Measurements from ENCODE around the gene CATSPERD. TPM values are rescaled to one million over a fixed set of nuclear protein-coding genes. Genes with fewer than 3 reads are reported as not detected.
A peak's percentile ranks its signal among the peaks of the same experiment; 100 is the strongest.

The CATSPERD gene
- total and polyA plus RNA-seq, 9 of the 15 experiments (the other 6 are each of a cell fraction or from before 2014, with no cell fraction given) = not detected

- TF ChIP-seq, protein P1, sequence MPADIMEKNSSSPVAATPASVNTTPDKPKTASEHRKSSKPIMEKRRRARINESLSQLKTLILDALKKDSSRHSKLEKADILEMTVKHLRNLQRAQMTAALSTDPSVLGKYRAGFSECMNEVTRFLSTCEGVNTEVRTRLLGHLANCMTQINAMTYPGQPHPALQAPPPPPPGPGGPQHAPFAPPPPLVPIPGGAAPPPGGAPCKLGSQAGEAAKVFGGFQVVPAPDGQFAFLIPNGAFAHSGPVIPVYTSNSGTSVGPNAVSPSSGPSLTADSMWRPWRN (IDR thresholded peaks at IDR 0.05; ENCODE audit: low read depth) = peak; percentile 55
- TF ChIP-seq ZNF77 (CRISPR knock-in tag; IDR thresholded peaks at IDR 0.05) (no peak), ARHGAP35 (IDR thresholded peaks at IDR 0.05; ENCODE audit: partially characterized antibody) (peak; percentile 25), ATF1 (CRISPR knock-in tag; IDR thresholded peaks at IDR 0.05) (no peak), ATF1 (tag; IDR thresholded peaks at IDR 0.05) (peak; percentile 79), SMAD2 (IDR thresholded peaks at IDR 0.05; ENCODE audit: low read depth, low read length) (no peak), CCNT2 (IDR thresholded peaks at IDR 0.05; ENCODE audit: borderline replicate concordance, extremely low read depth, insufficient read length, low read depth, low read length) (peak; percentile 57), ZNF277 (CRISPR knock-in tag; IDR thresholded peaks at IDR 0.05; ENCODE audit: borderline replicate concordance) (no peak), ZNF165 (CRISPR knock-in tag; IDR thresholded peaks at IDR 0.05; ENCODE audit: borderline replicate concordance) (no peak; the same call in 1 of the 2 replicates), JUNB (CRISPR knock-in tag; conservative IDR thresholded peaks at IDR 0.05) (no peak), ZNF75A (CRISPR knock-in tag; IDR thresholded peaks at IDR 0.05) (no peak), TCF3 (CRISPR knock-in tag; IDR thresholded peaks at IDR 0.05) (peak; percentile 1; the same call in 1 of the 2 replicates), DACH1 (IDR thresholded peaks at IDR 0.05; ENCODE audit: partially characterized antibody) (no peak), ZNF695 (CRISPR knock-in tag; IDR thresholded peaks at IDR 0.05) (peak; percentile 70; the same call in 1 of the 2 replicates), MCM2 (IDR thresholded peaks at IDR 0.05; ENCODE audit: low read depth) (0 out of 2 replicates have a peak, but pooled peaks have one; percentile 6), ZNF395 (CRISPR knock-in tag; IDR thresholded peaks at IDR 0.05) (no peak), TEAD4 (IDR thresholded peaks at IDR 0.05; ENCODE audit: low read length) (no peak; the same call in 1 of the 2 replicates), TEAD4 (CRISPR knock-in tag; IDR thresholded peaks at IDR 0.05; ENCODE audit: borderline replicate concordance) (no peak), ZKSCAN8 (CRISPR knock-in tag; IDR thresholded peaks at IDR 0.05) (no peak), ZNF174 (CRISPR knock-in tag; IDR thresholded peaks at IDR 0.05) (no peak), ARNT (IDR thresholded peaks at IDR 0.05) (no peak; a peak in 1 of 4 replicates)
- TF ChIP-seq, protein P2, sequence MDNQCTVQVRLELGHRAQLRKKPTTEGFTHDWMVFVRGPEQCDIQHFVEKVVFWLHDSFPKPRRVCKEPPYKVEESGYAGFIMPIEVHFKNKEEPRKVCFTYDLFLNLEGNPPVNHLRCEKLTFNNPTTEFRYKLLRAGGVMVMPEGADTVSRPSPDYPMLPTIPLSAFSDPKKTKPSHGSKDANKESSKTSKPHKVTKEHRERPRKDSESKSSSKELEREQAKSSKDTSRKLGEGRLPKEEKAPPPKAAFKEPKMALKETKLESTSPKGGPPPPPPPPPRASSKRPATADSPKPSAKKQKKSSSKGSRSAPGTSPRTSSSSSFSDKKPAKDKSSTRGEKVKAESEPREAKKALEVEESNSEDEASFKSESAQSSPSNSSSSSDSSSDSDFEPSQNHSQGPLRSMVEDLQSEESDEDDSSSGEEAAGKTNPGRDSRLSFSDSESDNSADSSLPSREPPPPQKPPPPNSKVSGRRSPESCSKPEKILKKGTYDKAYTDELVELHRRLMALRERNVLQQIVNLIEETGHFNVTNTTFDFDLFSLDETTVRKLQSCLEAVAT (IDR thresholded peaks at IDR 0.05) = peak; percentile 49 to 76; a peak in 3 of 4 replicates
- TF ChIP-seq, protein P3, sequence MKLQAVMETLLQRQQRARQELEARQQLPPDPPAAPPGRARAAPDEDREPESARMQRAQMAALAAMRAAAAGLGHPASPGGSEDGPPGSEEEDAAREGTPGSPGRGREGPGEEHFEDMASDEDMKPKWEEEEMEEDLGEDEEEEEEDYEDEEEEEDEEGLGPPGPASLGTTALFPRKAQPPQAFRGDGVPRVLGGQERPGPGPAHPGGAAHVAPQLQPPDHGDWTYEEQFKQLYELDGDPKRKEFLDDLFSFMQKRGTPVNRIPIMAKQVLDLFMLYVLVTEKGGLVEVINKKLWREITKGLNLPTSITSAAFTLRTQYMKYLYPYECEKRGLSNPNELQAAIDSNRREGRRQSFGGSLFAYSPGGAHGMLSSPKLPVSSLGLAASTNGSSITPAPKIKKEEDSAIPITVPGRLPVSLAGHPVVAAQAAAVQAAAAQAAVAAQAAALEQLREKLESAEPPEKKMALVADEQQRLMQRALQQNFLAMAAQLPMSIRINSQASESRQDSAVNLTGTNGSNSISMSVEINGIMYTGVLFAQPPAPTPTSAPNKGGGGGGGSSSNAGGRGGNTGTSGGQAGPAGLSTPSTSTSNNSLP (IDR thresholded peaks at IDR 0.05; ENCODE audit: borderline replicate concordance, low read depth, low read length) = no peak
Measured at GRCh38 chr19:5690125-5690954, 30.1 kb upstream of the CATSPERD start, which contains the start of gene RPL36 (continued).

Measured in K562 (cell line).